ENCODE measurements around the gene ARL4A. TPM values are rescaled to one million over a fixed set of nuclear protein-coding genes. Genes with fewer than 3 reads are reported as not detected.

ARL4A gene
- total RNA-seq = 29.5 and 33.4 TPM in 2 replicates

GRCh38 chr7:12686891-12687717 lies at the start of gene ARL4A:
TSS of gene ARL4A (plus strand) at chr7:12687633. CDS start at chr7:12688255, 622 bp downstream.

Other genes with a start within 250 kb of the ARL4A start
- gene SCIN, start 116.9 kb upstream of the ARL4A start, total RNA-seq = 0.37 and 0.42 TPM in 2 replicates